ENCODE data around the gene ALPI.

DNA sequence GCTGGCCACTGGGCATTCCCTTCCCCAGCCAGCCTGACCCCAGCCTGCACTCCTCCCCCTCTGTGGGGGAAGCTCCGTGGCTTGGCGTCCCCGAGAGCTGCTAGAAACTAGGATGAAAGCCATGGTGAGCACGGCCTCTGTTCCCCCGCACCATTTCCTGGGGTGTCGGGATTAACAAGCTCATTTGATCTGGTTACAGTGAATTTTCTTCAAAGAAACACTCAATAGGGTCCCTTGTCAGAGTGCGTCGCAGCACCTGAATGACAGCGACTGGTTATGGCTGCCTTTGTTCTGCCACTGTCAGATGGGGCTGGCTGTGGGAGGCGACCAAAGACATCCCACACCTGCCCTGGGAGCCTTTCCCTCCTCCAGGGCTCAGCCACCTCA lies 7.7 kb upstream of the ALPI start:
- TF ChIP-seq, protein P1, sequence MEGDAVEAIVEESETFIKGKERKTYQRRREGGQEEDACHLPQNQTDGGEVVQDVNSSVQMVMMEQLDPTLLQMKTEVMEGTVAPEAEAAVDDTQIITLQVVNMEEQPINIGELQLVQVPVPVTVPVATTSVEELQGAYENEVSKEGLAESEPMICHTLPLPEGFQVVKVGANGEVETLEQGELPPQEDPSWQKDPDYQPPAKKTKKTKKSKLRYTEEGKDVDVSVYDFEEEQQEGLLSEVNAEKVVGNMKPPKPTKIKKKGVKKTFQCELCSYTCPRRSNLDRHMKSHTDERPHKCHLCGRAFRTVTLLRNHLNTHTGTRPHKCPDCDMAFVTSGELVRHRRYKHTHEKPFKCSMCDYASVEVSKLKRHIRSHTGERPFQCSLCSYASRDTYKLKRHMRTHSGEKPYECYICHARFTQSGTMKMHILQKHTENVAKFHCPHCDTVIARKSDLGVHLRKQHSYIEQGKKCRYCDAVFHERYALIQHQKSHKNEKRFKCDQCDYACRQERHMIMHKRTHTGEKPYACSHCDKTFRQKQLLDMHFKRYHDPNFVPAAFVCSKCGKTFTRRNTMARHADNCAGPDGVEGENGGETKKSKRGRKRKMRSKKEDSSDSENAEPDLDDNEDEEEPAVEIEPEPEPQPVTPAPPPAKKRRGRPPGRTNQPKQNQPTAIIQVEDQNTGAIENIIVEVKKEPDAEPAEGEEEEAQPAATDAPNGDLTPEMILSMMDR (conservative IDR thresholded peaks at IDR 0.05; ENCODE audit: low read length): no peak
- TF ChIP-seq EZH2phosphoT487 (IDR thresholded peaks at IDR 0.05; ENCODE audit: borderline replicate concordance, low read depth, low read length): no peak

Measured in OCI-LY7 (cell line).